ENCODE data around the gene C19orf44. TPM values are rescaled to one million over a fixed set of nuclear protein-coding genes. Genes with fewer than 3 reads are reported as not detected.

The C19orf44 gene
- polyA plus RNA-seq, 2 of the 4 experiments (the other 2 are of a cell fraction), result 2.9 to 3.0 TPM

DNA sequence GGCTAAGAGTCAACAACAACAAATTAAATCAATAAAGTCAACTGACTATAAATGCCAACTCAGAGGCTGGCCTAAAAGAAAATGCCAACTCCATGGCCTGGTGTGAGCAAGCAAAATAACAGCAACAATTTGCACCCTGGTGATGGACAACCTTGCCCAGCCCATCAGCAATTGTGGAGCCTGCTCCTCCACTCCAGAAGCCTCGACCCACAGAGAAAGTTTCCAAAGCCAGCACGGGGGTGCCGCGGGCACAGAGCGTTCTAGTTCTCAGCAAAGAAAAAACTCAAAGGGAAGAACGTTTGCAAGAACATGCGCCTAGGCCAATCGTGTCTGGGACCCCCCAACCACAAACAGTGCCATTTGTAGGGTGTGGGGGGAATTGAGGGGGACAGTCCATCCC, 35.7 kb upstream of the C19orf44 start:
- Histone ChIP-seq H3K4me3 (no peak overlapping the region), H3K9me3 (no peaks in the 10 kb centered on the region), H3K4me1 (peaks cover 34% of the 10 kb centered on the region), H3K27ac (no peak overlapping the region), H3K4me2 (no peak overlapping the region)
- FAIRE-seq (no peak), DNase-seq (ENCODE audit: low read depth in 1 of 2, low spot score in 1 of 2) (no peak), ATAC-seq (no peak)
- no peak for TF ChIP-seq HOXB13 (CRISPR knock-in tag; IDR thresholded peaks at IDR 0.05; ENCODE audit: low read depth)
- no peak for TF ChIP-seq RCOR1 (IDR thresholded peaks at IDR 0.05; ENCODE audit: low read depth, low read length)
- TF ChIP-seq, protein P1, sequence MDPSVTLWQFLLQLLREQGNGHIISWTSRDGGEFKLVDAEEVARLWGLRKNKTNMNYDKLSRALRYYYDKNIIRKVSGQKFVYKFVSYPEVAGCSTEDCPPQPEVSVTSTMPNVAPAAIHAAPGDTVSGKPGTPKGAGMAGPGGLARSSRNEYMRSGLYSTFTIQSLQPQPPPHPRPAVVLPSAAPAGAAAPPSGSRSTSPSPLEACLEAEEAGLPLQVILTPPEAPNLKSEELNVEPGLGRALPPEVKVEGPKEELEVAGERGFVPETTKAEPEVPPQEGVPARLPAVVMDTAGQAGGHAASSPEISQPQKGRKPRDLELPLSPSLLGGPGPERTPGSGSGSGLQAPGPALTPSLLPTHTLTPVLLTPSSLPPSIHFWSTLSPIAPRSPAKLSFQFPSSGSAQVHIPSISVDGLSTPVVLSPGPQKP (IDR thresholded peaks at IDR 0.05; ENCODE audit: low read depth, low read length), result no peak
- no peak for TF ChIP-seq HDAC2 (IDR thresholded peaks at IDR 0.05)
- WGBS (ENCODE audit: missing lambda C conversion rate), result 84% methylated on average over 8 of the region's 8 CpGs
- CTCF ChIA-PET, result interaction anchor here (0.7 to 1.1 kb wide), 2 partner anchors 43 to 73 kb away, joined by 3 to 5 read pairs; no protein-coding TSS in a partner anchor
- POLR2A ChIA-PET, result no interaction called here

GRCh38 chr19:16461630-16462051, 34.6 kb upstream of the C19orf44 start:
- DNase-seq (ENCODE audit: low read depth in 1 of 2, low spot score in 1 of 2), result no peak
- 93% methylated on average over 9 of the region's 9 CpGs for WGBS (ENCODE audit: missing lambda C conversion rate)
- Histone ChIP-seq H3K4me2 (no peak overlapping the region), H3K9me3 (no peaks in the 10 kb centered on the region), H3K27ac (no peak overlapping the region; a peak in 1 of 6 replicates), H3K4me1 (peaks cover 34% of the 10 kb centered on the region), H3K4me3 (no peak overlapping the region)
- ChIA-PET POLR2A (interaction anchor here (0.7 kb wide), 1 partner anchor 273 kb away, joined by 3 read pairs; no protein-coding TSS in a partner anchor), CTCF (interaction anchor here (0.9 kb wide), 1 partner anchor 13 kb away, joined by 3 read pairs; no protein-coding TSS in a partner anchor)
- no peak for TF ChIP-seq KDM1A (IDR thresholded peaks at IDR 0.05; ENCODE audit: low read depth)
- TF ChIP-seq MAZ (IDR thresholded peaks at IDR 0.05; ENCODE audit: borderline replicate concordance, low read depth, low read length), result no peak
- no peak for TF ChIP-seq HOXA7 (CRISPR knock-in tag; IDR thresholded peaks at IDR 0.05)
- TF ChIP-seq CHD4 (IDR thresholded peaks at IDR 0.05; ENCODE audit: borderline replicate concordance), result no peak
- no peak for TF ChIP-seq BHLHE40 (IDR thresholded peaks at IDR 0.05; ENCODE audit: low read depth, low read length)
- TF ChIP-seq MAFK (IDR thresholded peaks at IDR 0.05; ENCODE audit: partially characterized antibody), result no peak
- TF ChIP-seq RNF2 (IDR thresholded peaks at IDR 0.05; ENCODE audit: borderline replicate concordance, low read depth), result no peak
- TF ChIP-seq ZFP36 (IDR thresholded peaks at IDR 0.05; ENCODE audit: borderline replicate concordance, partially characterized antibody), result no peak
- no peak for TF ChIP-seq FOXS1 (CRISPR knock-in tag; IDR thresholded peaks at IDR 0.05)
- TF ChIP-seq GATA3 (IDR thresholded peaks at IDR 0.05; ENCODE audit: borderline replicate concordance), result no peak
- no peak for TF ChIP-seq POLR2A (IDR thresholded peaks at IDR 0.05; ENCODE audit: low read length)
- no peak for TF ChIP-seq TP53 (CRISPR knock-in tag; IDR thresholded peaks at IDR 0.05)
- TF ChIP-seq, protein P2, sequence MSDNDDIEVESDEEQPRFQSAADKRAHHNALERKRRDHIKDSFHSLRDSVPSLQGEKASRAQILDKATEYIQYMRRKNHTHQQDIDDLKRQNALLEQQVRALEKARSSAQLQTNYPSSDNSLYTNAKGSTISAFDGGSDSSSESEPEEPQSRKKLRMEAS (IDR thresholded peaks at IDR 0.05), result no peak
- no peak for TF ChIP-seq PHF8 (IDR thresholded peaks at IDR 0.05; ENCODE audit: borderline replicate concordance, low read depth)
- TF ChIP-seq SREBF2 (IDR thresholded peaks at IDR 0.05), result no peak
- no peak for TF ChIP-seq HDAC2 (IDR thresholded peaks at IDR 0.05)
- TF ChIP-seq RCOR1 (IDR thresholded peaks at IDR 0.05; ENCODE audit: low read depth, low read length), result no peak
- ATAC-seq, result no peak
- no peak for FAIRE-seq

DNA sequence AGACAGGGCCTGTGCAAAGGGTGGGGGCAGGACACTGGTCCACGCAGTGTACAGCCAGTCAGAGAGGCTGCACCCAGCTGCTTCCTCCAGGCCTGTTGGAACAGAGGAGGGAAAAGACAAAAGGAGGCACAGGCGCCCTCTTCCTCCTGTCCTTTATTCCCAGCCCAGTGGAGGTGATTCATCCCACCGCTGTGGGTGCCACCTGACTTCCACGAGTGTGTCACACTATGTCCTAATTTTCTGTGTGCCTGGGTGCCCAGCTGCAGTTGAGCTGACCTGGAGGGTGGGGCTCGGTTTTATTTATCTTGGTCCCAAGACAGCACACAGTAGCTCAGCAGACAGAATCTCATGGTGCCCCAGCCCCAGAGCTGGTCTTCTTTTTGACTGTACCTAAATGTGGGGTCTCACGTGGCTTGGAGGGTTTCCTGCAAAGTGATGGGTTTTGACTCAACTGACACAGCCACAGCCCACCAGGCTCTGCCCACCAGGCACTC, 33.4 kb upstream of the C19orf44 start:
- Histone ChIP-seq H3K4me2 (peak overlapping the region; percentile 23; the same call in 2 of the 3 replicates), H3K9me3 (no peaks in the 10 kb centered on the region), H3K4me3 (no peak overlapping the region), H3K4me1 (peaks cover 26% of the 10 kb centered on the region), H3K27ac (peak overlapping the region; percentile 38 to 43; a peak in 2 of 6 replicates)
- no peak for FAIRE-seq
- no peak for TF ChIP-seq FOSL2 (IDR thresholded peaks at IDR 0.05)
- peak; percentile 21; the same call in 1 of the 2 replicates for TF ChIP-seq FOSL2 (CRISPR knock-in tag; IDR thresholded peaks at IDR 0.05)
- no peak for TF ChIP-seq HDAC2 (IDR thresholded peaks at IDR 0.05)
- no peak for DNase-seq (ENCODE audit: low read depth in 1 of 2, low spot score in 1 of 2)
- ChIA-PET CTCF (interaction anchor here (0.9 to 1.3 kb wide), 2 partner anchors 14 to 20 kb away, joined by 3 read pairs; no protein-coding TSS in a partner anchor), POLR2A (no interaction called here)
- ATAC-seq, result peak; percentile 20 to 62; a peak in 1 of 6 replicates
- WGBS (ENCODE audit: missing lambda C conversion rate), result 42% methylated on average over 6 of the region's 6 CpGs

Measured in A549 (cell line).